PC-3 (cell line): Measurements from ENCODE around the gene CHRNA5. TPM values are rescaled to one million over a fixed set of nuclear protein-coding genes. Genes with fewer than 3 reads are reported as not detected.

Experiments used
- ATAC-seq: fragments of 200-7000 bp; cut with Tn5 transposase; 2 replicates; pipeline ENCODE4 v1.9.1; 2020; ENCODE audit warnings: mild to moderate bottlenecking, moderate library complexity
- BruUV-seq: library from RNA; stranded (reverse); fragments of 400-500 nt; replicated peaks from 2 replicates; lab custom pipeline; 2021; lab: Mats Ljungman, UMichigan
- CTCF ChIA-PET: fragments of 300-600 bp; sonication (Branson Sonifier 250); formaldehyde crosslinking; loops from one replicate; lab custom pipeline; 2022; ENCODE audit warnings: antibody characterized with exemption; lab: Charles Lee
- POLR2A ChIA-PET: fragments of 300-600 bp; sonication (Branson Sonifier 250); formaldehyde crosslinking; loops from one replicate; lab custom pipeline; 2022; ENCODE audit warnings: antibody characterized with exemption; ENCODE audit not compliant: unreplicated experiment; lab: Charles Lee
- DNase-seq: peaks from one replicate; pipeline ENCODE4 v3.0.0-alpha.2; 2015
- H2AFZ ChIP-seq: fragments of 300-600 bp; sonication (generic); 2 replicates; pipeline ENCODE4 v1.6.0; 2016; ENCODE audit warnings: antibody characterized with exemption, low read length
- H3F3A ChIP-seq: fragments of 300-600 bp; sonication (generic); one replicate; pipeline ENCODE4 v1.6.0; 2017; ENCODE audit warnings: antibody characterized with exemption, low read length, control low read depth, mild to moderate bottlenecking; ENCODE audit not compliant: unreplicated experiment
- H3K27ac ChIP-seq: fragments of 300-600 bp; sonication (generic); 2 replicates; pipeline ENCODE4 v1.5.1; 2016; ENCODE audit warnings: mild to moderate bottlenecking, low read length
- H3K27me3 ChIP-seq: fragments of 300-600 bp; sonication (generic); 2 replicates; pipeline ENCODE4 v1.6.1; 2016; ENCODE audit warnings: low read length, mixed read lengths
- H3K36me3 ChIP-seq: fragments of 300-600 bp; sonication (generic); 2 replicates; pipeline ENCODE4 v1.6.1; 2016; ENCODE audit warnings: low read depth, mixed run types, low read length, mixed read lengths
- H3K4me1 ChIP-seq: fragments of 300-600 bp; sonication (generic); 2 replicates; pipeline ENCODE4 v1.5.1; 2016; ENCODE audit warnings: low read length; ENCODE audit not compliant: insufficient read depth
- H3K4me2 ChIP-seq: fragments of 300-600 bp; sonication (generic); 2 replicates; pipeline ENCODE4 v1.6.0; 2016; ENCODE audit warnings: low read length
- H3K4me3 ChIP-seq: fragments of 300-600 bp; sonication (generic); 2 replicates; pipeline ENCODE4 v1.5.1; 2016; ENCODE audit warnings: mild to moderate bottlenecking, low read length, mixed read lengths
- H3K79me2 ChIP-seq: fragments of 300-600 bp; sonication (generic); 2 replicates; pipeline ENCODE4 v1.6.1; 2017; ENCODE audit warnings: low read length, mixed read lengths
- H3K9ac ChIP-seq: fragments of 300-600 bp; sonication (generic); 2 replicates; pipeline ENCODE4 v1.6.0; 2016; ENCODE audit warnings: mild to moderate bottlenecking, low read length
- H3K9me2 ChIP-seq: fragments of 300-600 bp; sonication (generic); replicated peaks from 2 replicates; pipeline ENCODE4 v1.6.1; 2016; ENCODE audit warnings: mixed run types, low read length, mixed read lengths
- H3K9me3 ChIP-seq: fragments of 300-600 bp; sonication (generic); 2 replicates; pipeline ENCODE4 v1.6.1; 2016; ENCODE audit warnings: low read length, mixed read lengths
- H4K20me1 ChIP-seq: fragments of 300-600 bp; sonication (generic); 2 replicates; pipeline ENCODE4 v1.6.1; 2016; ENCODE audit warnings: low read length, mixed read lengths
- EZH2 ChIP-seq: fragments of 300-600 bp; sonication (generic); IDR thresholded peaks from one replicate; pipeline ENCODE4 v1.6.1; 2017; ENCODE audit warnings: antibody characterized with exemption, mild to moderate bottlenecking, low read length; ENCODE audit not compliant: unreplicated experiment
- EZH2phosphoT487 ChIP-seq: fragments of 300-600 bp; sonication (generic); IDR thresholded peaks from 2 replicates; pipeline ENCODE4 v1.6.1; 2018; ENCODE audit warnings: mild to moderate bottlenecking, antibody characterized with exemption, low read length, borderline replicate concordance
- intact Hi-C: fragments of 100-400 bp; cut with micrococcal nuclease; formaldehyde crosslinking; loops from 2 replicates; pipeline ENCODE4 v1.9.0; 2023
- total RNA-seq: library from RNA; depleted of rRNA; stranded (reverse); fragments of >200 nt; gene quantifications from 2 replicates; pipeline ENCODE4 v1.2.3, GENCODE V29; 2014
- TF ChIP-seq, protein P1 (sequence below): fragments of 300-600 bp; sonication (generic); conservative IDR thresholded peaks from 2 replicates; pipeline ENCODE4 v1.5.1; 2017; ENCODE audit warnings: antibody characterized with exemption, low read depth, mild to moderate bottlenecking, low read length

Gene CHRNA5
- total RNA-seq, 1 experiment from 2014 or later: 8.4 TPM

- ChIA-PET POLR2A (no interaction called here), CTCF (no interaction called here)
- no peak for TF ChIP-seq EZH2
- TF ChIP-seq, protein P1, sequence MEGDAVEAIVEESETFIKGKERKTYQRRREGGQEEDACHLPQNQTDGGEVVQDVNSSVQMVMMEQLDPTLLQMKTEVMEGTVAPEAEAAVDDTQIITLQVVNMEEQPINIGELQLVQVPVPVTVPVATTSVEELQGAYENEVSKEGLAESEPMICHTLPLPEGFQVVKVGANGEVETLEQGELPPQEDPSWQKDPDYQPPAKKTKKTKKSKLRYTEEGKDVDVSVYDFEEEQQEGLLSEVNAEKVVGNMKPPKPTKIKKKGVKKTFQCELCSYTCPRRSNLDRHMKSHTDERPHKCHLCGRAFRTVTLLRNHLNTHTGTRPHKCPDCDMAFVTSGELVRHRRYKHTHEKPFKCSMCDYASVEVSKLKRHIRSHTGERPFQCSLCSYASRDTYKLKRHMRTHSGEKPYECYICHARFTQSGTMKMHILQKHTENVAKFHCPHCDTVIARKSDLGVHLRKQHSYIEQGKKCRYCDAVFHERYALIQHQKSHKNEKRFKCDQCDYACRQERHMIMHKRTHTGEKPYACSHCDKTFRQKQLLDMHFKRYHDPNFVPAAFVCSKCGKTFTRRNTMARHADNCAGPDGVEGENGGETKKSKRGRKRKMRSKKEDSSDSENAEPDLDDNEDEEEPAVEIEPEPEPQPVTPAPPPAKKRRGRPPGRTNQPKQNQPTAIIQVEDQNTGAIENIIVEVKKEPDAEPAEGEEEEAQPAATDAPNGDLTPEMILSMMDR: no peak
- TF ChIP-seq EZH2phosphoT487: no peak
- intact Hi-C loops: no loop called here
- no TSS peak for BruUV-seq
- H3K27ac ChIP-seq: no peak overlapping the region
- no peaks in the 10 kb centered on the region for H3K36me3 ChIP-seq
- no peaks in the 10 kb centered on the region for H3K27me3 ChIP-seq
- H3K4me1 ChIP-seq: no peaks in the 10 kb centered on the region
- H3K79me2 ChIP-seq: peaks cover 42% of the 10 kb centered on the region
- H4K20me1 ChIP-seq: no peaks in the 10 kb centered on the region
- no peak overlapping the region for H2AFZ ChIP-seq
- ATAC-seq (no peak), DNase-seq (no peak)
- H3K9me3 ChIP-seq: no peaks in the 10 kb centered on the region
- no peak overlapping the region for H3K9ac ChIP-seq
- peaks cover 2% of the 10 kb centered on the region for H3F3A ChIP-seq
- no peak overlapping the region for H3K4me3 ChIP-seq
- no peaks in the 10 kb centered on the region for H3K9me2 ChIP-seq
- no peak overlapping the region for H3K4me2 ChIP-seq
Observed at GRCh38 chr15:78571382-78571781, 6.1 kb downstream of the CHRNA5 start.

- no peaks in the 10 kb centered on the region for H3K9me2 ChIP-seq
- no TSS peak for BruUV-seq
Observed at GRCh38 chr15:78573416-78573815, 8.1 kb downstream of the CHRNA5 start.

DNA sequence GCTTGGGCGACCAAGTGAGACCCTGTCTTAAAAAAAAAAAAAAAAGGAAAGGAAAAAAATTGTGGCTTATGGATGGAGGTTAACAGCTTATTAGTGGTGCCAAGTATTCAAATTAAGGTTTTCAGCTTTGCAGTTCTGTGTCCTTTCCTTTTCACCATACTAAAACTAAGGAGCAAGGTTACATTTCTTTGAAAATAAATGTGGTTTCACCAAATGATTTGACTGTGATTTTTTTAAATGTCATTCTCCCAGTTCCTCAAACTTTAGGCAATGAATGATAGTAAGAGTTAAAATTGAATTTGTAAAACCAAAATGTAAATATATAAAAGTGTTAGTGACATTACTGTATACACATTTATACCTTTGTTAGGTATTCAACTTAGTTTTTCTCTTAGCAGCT is 9.6 kb downstream of the CHRNA5 start:
- BruUV-seq: no TSS peak
- CTCF ChIA-PET: no interaction called here

More at GRCh38 chr15:78573416-78573815, 8.1 kb downstream of the CHRNA5 start:
- H3F3A ChIP-seq: no peaks in the 10 kb centered on the region
- H2AFZ ChIP-seq: no peak overlapping the region
- TF ChIP-seq, protein P1: no peak
- no peaks in the 10 kb centered on the region for H3K36me3 ChIP-seq
- ATAC-seq (no peak), DNase-seq (no peak)
- H3K4me3 ChIP-seq: no peak overlapping the region
- no peaks in the 10 kb centered on the region for H3K9me3 ChIP-seq
- H3K27me3 ChIP-seq: no peaks in the 10 kb centered on the region
- peaks cover 30% of the 10 kb centered on the region for H3K79me2 ChIP-seq
- ChIA-PET POLR2A (no interaction called here), CTCF (no interaction called here)
- no peaks in the 10 kb centered on the region for H4K20me1 ChIP-seq
- H3K9ac ChIP-seq: no peak overlapping the region
- H3K4me1 ChIP-seq: no peaks in the 10 kb centered on the region
- no peak overlapping the region for H3K27ac ChIP-seq
- no peak overlapping the region for H3K4me2 ChIP-seq
- intact Hi-C loops: no loop called here

More for the DNA sequence above, 9.6 kb downstream of the CHRNA5 start:
- ATAC-seq: no peak
- intact Hi-C loops: no loop called here
- POLR2A ChIA-PET: no interaction called here
- no peaks in the 10 kb centered on the region for H3F3A ChIP-seq
- TF ChIP-seq EZH2 (no peak), EZH2phosphoT487 (no peak)
- TF ChIP-seq, protein P1: no peak
- H3K4me3 ChIP-seq: no peak overlapping the region
- no peaks in the 10 kb centered on the region for H4K20me1 ChIP-seq
- H3K9me2 ChIP-seq: no peaks in the 10 kb centered on the region
- H3K9me3 ChIP-seq: no peaks in the 10 kb centered on the region
- no peak overlapping the region for H2AFZ ChIP-seq
- H3K27me3 ChIP-seq: no peaks in the 10 kb centered on the region
- DNase-seq: no peak
- no peaks in the 10 kb centered on the region for H3K4me1 ChIP-seq
- H3K79me2 ChIP-seq: peaks cover 15% of the 10 kb centered on the region
- no peak overlapping the region for H3K4me2 ChIP-seq
- no peak overlapping the region for H3K27ac ChIP-seq
- H3K9ac ChIP-seq: no peak overlapping the region
- H3K36me3 ChIP-seq: no peaks in the 10 kb centered on the region
